Caco-2 (cell line): ENCODE data around the gene LPAR1. TPM values are rescaled to one million over a fixed set of nuclear protein-coding genes. Genes with fewer than 3 reads are reported as not detected.

Experiments
- BruUV-seq: library from RNA; stranded (reverse); fragments of 400-500 nt; replicated peaks from 2 replicates; lab custom pipeline; 2021; lab: Mats Ljungman, UMichigan
- CTCF ChIA-PET: fragments of 300-600 bp; sonication (Branson Sonifier 250); formaldehyde crosslinking; loops from one replicate; lab custom pipeline; 2022; ENCODE audit warnings: antibody characterized with exemption; lab: Charles Lee
- POLR2A ChIA-PET: fragments of 300-600 bp; sonication (Branson Sonifier 250); formaldehyde crosslinking; loops from one replicate; lab custom pipeline; 2022; ENCODE audit warnings: antibody characterized with exemption; lab: Charles Lee
- DNase-seq, 2 experiments: peaks; one replicate each; pipeline versions ENCODE4 v3.0.0 to v3.0.0-alpha.2; 2020 to 2022
- H3K27me3 ChIP-seq: replicated peaks from 2 replicates; pipeline ENCODE4 v1.6.0; 2011; ENCODE audit warnings: low read length; ENCODE audit not compliant: control insufficient read depth, insufficient read depth
- H3K36me3 ChIP-seq: 2 replicates; pipeline ENCODE4 v1.5.1; 2011; ENCODE audit warnings: low read length; ENCODE audit not compliant: control insufficient read depth, insufficient read depth
- H3K4me1 ChIP-seq: fragments of 250-450 bp; sonication (Bioruptor Pico); 2 replicates; pipeline ENCODE4 v1.5.1; 2020; ENCODE audit warnings: mild to moderate bottlenecking
- H3K4me3 ChIP-seq: 2 replicates; pipeline ENCODE4 v1.5.1; 2011; ENCODE audit warnings: low read depth, mild to moderate bottlenecking, control low read depth, low read length
- H3K9me3 ChIP-seq: fragments of 250-450 bp; sonication (Bioruptor Pico); 2 replicates; pipeline ENCODE4 v1.5.1; 2020; ENCODE audit warnings: mild to moderate bottlenecking, moderate library complexity
- H3K27ac Mint-ChIP-seq: one replicate; pipeline ENCODE4 v1.8.0; 2022; ENCODE audit warnings: mixed read lengths; ENCODE audit not compliant: unreplicated experiment
- H3K27me3 Mint-ChIP-seq: one replicate; pipeline ENCODE4 v1.8.0; 2022; ENCODE audit warnings: mixed read lengths; ENCODE audit not compliant: insufficient read depth, unreplicated experiment
- H3K36me3 Mint-ChIP-seq: one replicate; pipeline ENCODE4 v1.8.0; 2022; ENCODE audit warnings: mild to moderate bottlenecking, mixed read lengths; ENCODE audit not compliant: insufficient read depth, unreplicated experiment
- H3K4me1 Mint-ChIP-seq: one replicate; pipeline ENCODE4 v1.8.0; 2022; ENCODE audit warnings: low read depth, mixed read lengths; ENCODE audit not compliant: unreplicated experiment
- H3K4me3 Mint-ChIP-seq: one replicate; pipeline ENCODE4 v1.8.0; 2022; ENCODE audit warnings: mild to moderate bottlenecking, moderate library complexity, mixed read lengths; ENCODE audit not compliant: unreplicated experiment
- H3K9me3 Mint-ChIP-seq: one replicate; pipeline ENCODE4 v1.8.0; 2022; ENCODE audit warnings: mixed read lengths; ENCODE audit not compliant: unreplicated experiment
- CTCF ChIP-seq, 2 experiments: fragments of 200-600 bp in 1 of 2; IDR thresholded peaks; 1 replicate in 1 of 2; 2 replicates in 1 of 2; pipeline versions ENCODE4 v1.5.1 to v1.8.0; 2011 to 2022; ENCODE audit warnings: antibody characterized with exemption in 1 of 2, control low read depth in 1 of 2, inconsistent platforms in 1 of 2, low read depth in 1 of 2, low read length in 1 of 2, mild to moderate bottlenecking in 1 of 2, moderate library complexity in 1 of 2; ENCODE audit not compliant: insufficient read depth in 1 of 2, severe bottlenecking in 1 of 2, unreplicated experiment in 1 of 2
- intact Hi-C: fragments of 100-400 bp; cut with micrococcal nuclease; formaldehyde crosslinking; loops from one replicate; pipeline ENCODE4 v1.10.0; 2022; ENCODE audit not compliant: unreplicated experiment
- total RNA-seq: library from RNA; stranded (reverse); gene quantifications from 2 replicates; pipeline ENCODE4 v1.2.3, GENCODE V29; 2022

LPAR1 gene
- total RNA-seq, 1 experiment from 2014 or later, result 20.3 TPM

- H3K36me3 Mint-ChIP-seq, result peaks cover 17% of the 10 kb centered on the region
- H3K4me3 ChIP-seq, result no peak overlapping the region
- peak overlapping the region; percentile 74 for H3K27ac Mint-ChIP-seq
- H3K4me1 ChIP-seq, result peaks cover 47% of the 10 kb centered on the region
- no peaks in the 10 kb centered on the region for H3K36me3 ChIP-seq
- no peak for TF ChIP-seq CTCF (IDR thresholded peaks at IDR 0.05; ENCODE audit: insufficient read depth in 1 of 2, low read depth in 1 of 2, low read length in 1 of 2, severe bottlenecking in 1 of 2, unreplicated experiment in 1 of 2)
- peaks cover 50% of the 10 kb centered on the region for H3K4me1 Mint-ChIP-seq
- H3K4me3 Mint-ChIP-seq, result no peak overlapping the region
- CTCF ChIA-PET, result no interaction called here
- POLR2A ChIA-PET, result no interaction called here
- no peaks in the 10 kb centered on the region for H3K9me3 ChIP-seq
- peaks cover 6% of the 10 kb centered on the region for H3K9me3 Mint-ChIP-seq
- H3K27me3 ChIP-seq, result no peaks in the 10 kb centered on the region
- DNase-seq, result no peak
- H3K27me3 Mint-ChIP-seq, result no peaks in the 10 kb centered on the region
- intact Hi-C loops, result no loop called here
- no TSS peak for BruUV-seq
Observed at GRCh38 chr9:110971705-110972104, 66.6 kb downstream of the LPAR1 start.

- ChIA-PET CTCF (no interaction called here), POLR2A (no interaction called here)
- Histone ChIP-seq H3K27me3 (no peaks in the 10 kb centered on the region), H3K36me3 (no peaks in the 10 kb centered on the region), H3K9me3 (no peaks in the 10 kb centered on the region), H3K4me1 (peaks cover 47% of the 10 kb centered on the region), H3K4me3 (no peak overlapping the region)
- no peaks in the 10 kb centered on the region for H3K27me3 Mint-ChIP-seq
- peaks cover 17% of the 10 kb centered on the region for H3K36me3 Mint-ChIP-seq
- no TSS peak for BruUV-seq
- H3K27ac Mint-ChIP-seq, result peak overlapping the region; percentile 74
- intact Hi-C loops, result no loop called here
- H3K9me3 Mint-ChIP-seq, result peaks cover 1% of the 10 kb centered on the region
- DNase-seq, result peak in 1 of 2 experiments; percentile 45
- TF ChIP-seq CTCF (IDR thresholded peaks at IDR 0.05; ENCODE audit: insufficient read depth in 1 of 2, low read depth in 1 of 2, low read length in 1 of 2, severe bottlenecking in 1 of 2, unreplicated experiment in 1 of 2), result no peak
- H3K4me1 Mint-ChIP-seq, result peaks cover 45% of the 10 kb centered on the region
- H3K4me3 Mint-ChIP-seq, result no peak overlapping the region
Observed at GRCh38 chr9:110971234-110971633, 67.0 kb downstream of the LPAR1 start.

- H3K36me3 ChIP-seq, result no peaks in the 10 kb centered on the region
- TF ChIP-seq CTCF (IDR thresholded peaks at IDR 0.05; ENCODE audit: insufficient read depth in 1 of 2, low read depth in 1 of 2, low read length in 1 of 2, severe bottlenecking in 1 of 2, unreplicated experiment in 1 of 2), result no peak
- Mint-ChIP-seq H3K4me1 (peaks cover 39% of the 10 kb centered on the region), H3K36me3 (peaks cover 17% of the 10 kb centered on the region), H3K4me3 (peak overlapping the region; percentile 48), H3K27me3 (no peaks in the 10 kb centered on the region), H3K9me3 (no peaks in the 10 kb centered on the region), H3K27ac (peak overlapping the region; percentile 73)
- CTCF ChIA-PET, result interaction anchor here (0.5 kb wide), 1 partner anchor 9 kb away, joined by 7 read pairs; no protein-coding TSS in a partner anchor
- H3K4me3 ChIP-seq, result no peak overlapping the region
- H3K9me3 ChIP-seq, result no peaks in the 10 kb centered on the region
- intact Hi-C loops, result loop anchor here (1.0 kb wide), 5 partner anchors 21 to 144 kb away; partner anchors contain the start of gene LPAR1
- POLR2A ChIA-PET, result interaction anchor here (0.6 kb wide), 1 partner anchor 1748 kb away, joined by 3 read pairs; no protein-coding TSS in a partner anchor
- H3K27me3 ChIP-seq, result no peaks in the 10 kb centered on the region
- H3K4me1 ChIP-seq, result peaks cover 47% of the 10 kb centered on the region
- DNase-seq, result peak; percentile 87
- no TSS peak for BruUV-seq
Observed at GRCh38 chr9:110969971-110970386, 68.3 kb downstream of the LPAR1 start.
